Suprapubic skin (tissue), 4 donors: ENCODE results near the gene TGM2. TPM values are rescaled to one million over a fixed set of nuclear protein-coding genes. Genes with fewer than 3 reads are reported as not detected.
A peak's percentile ranks its signal among the peaks of the same experiment; 100 is the strongest.

Source experiments
- DNase-seq, 2 donors: peaks; one replicate each; pipeline ENCODE4 v3.0.0-alpha.2; 2019; ENCODE audit warnings: low spot score in 2 of 2
- H3K27ac ChIP-seq: fragments of 200-600 bp; sonication (generic); one replicate; pipeline ENCODE4 v1.5.1; 2019
- H3K27me3 ChIP-seq: fragments of 200-600 bp; sonication (generic); one replicate; pipeline ENCODE4 v1.5.1; 2019
- H3K36me3 ChIP-seq: fragments of 200-600 bp; sonication (generic); one replicate; pipeline ENCODE4 v1.5.1; 2019
- H3K4me1 ChIP-seq: fragments of 200-600 bp; sonication (generic); one replicate; pipeline ENCODE4 v1.5.1; 2019
- H3K4me3 ChIP-seq: fragments of 200-600 bp; sonication (generic); one replicate; pipeline ENCODE4 v1.5.1; 2019; ENCODE audit warnings: mild to moderate bottlenecking
- H3K9me3 ChIP-seq: fragments of 200-600 bp; sonication (generic); one replicate; pipeline ENCODE4 v1.5.1; 2019
- EP300 ChIP-seq: sonication (generic); formaldehyde crosslinking; IDR thresholded peaks from one replicate; pipeline ENCODE4 v1.6.1; 2017; ENCODE audit warnings: antibody characterized with exemption
- POLR2A ChIP-seq, 2 donors: fragments of 450-650 bp; IDR thresholded peaks; one replicate each; pipeline ENCODE4 v1.6.1; 2017; ENCODE audit warnings: antibody characterized with exemption in 2 of 2, mild to moderate bottlenecking in 2 of 2, moderate library complexity in 2 of 2
- POLR2AphosphoS5 ChIP-seq, 3 donors: sonication (generic); formaldehyde crosslinking; IDR thresholded peaks; one replicate each; pipeline ENCODE4 v1.6.1; 2017; ENCODE audit warnings: antibody characterized with exemption in 3 of 3
- WGBS: methylation state at CpG from one replicate; pipeline ENCODE4 v1.1.5; 2018; 5-methylcytosine and 5-hydroxymethylcytosine counted together
- total RNA-seq, 4 donors: library from RNA; depleted of rRNA; stranded (reverse); fragments of >200 nt; gene quantifications; one replicate each; pipeline ENCODE4 v1.1.0, GENCODE V29; 2016
- TF ChIP-seq, protein P1 (sequence below), 2 donors: fragments of 200-600 bp in 1 of 2; fragments of 450-650 bp in 1 of 2; sonication (generic) in 1 of 2; IDR thresholded peaks; one replicate each; pipeline ENCODE4 v1.5.1; 2016 to 2019; ENCODE audit warnings: antibody characterized with exemption in 2 of 2, mild to moderate bottlenecking in 1 of 2, moderate library complexity in 1 of 2

Gene TGM2
- total RNA-seq, 4 donors from 2014 or later, result 1.5 to 6.6 (median 3.8) TPM

DNA sequence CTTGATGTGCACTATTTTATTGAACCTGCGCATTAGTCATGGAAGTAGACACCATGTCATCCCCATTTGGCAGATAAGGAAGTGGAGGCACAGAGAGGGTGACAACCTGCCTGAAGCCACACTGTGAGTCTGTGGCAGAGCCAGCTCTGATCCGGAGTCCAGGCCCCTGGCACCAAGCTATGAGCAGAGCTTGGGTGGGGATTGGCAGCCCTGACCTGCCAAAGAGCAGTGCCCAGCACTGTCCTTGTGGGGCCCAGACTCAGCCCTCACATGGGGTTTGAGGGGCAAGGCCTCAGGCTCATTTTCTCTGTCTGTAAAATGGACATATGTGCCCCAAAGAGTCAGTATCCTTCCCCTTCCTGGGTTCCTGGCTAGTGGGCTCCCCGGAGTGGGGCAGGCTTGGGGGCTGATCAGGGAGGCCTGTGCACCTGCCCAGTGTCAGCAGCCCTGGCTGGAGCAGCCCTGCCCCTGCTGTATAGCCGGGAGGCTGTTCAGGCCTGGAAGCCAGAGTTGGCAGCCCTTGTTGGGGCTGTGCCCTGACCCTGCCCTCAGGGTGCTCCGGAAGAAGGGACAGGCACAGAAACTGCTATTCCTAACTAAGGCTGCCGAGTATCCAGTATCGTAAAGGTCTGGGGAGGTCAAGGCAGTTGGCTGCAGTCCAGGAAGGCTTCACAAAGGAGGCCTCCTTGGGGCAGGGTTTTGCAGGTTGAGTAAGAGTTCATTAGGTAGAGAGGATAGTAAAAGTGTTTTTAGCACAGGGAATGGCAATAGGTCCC lies 38.7 kb downstream of the TGM2 start:
- DNase-seq, result peak in 1 of 2 donors; percentile 72
- Histone ChIP-seq H3K27me3 (peaks cover 5% of the 10 kb centered on the region), H3K4me3 (no peak overlapping the region), H3K9me3 (no peaks in the 10 kb centered on the region), H3K27ac (no peak overlapping the region), H3K36me3 (no peaks in the 10 kb centered on the region), H3K4me1 (peaks cover 10% of the 10 kb centered on the region)
- TF ChIP-seq, protein P1, sequence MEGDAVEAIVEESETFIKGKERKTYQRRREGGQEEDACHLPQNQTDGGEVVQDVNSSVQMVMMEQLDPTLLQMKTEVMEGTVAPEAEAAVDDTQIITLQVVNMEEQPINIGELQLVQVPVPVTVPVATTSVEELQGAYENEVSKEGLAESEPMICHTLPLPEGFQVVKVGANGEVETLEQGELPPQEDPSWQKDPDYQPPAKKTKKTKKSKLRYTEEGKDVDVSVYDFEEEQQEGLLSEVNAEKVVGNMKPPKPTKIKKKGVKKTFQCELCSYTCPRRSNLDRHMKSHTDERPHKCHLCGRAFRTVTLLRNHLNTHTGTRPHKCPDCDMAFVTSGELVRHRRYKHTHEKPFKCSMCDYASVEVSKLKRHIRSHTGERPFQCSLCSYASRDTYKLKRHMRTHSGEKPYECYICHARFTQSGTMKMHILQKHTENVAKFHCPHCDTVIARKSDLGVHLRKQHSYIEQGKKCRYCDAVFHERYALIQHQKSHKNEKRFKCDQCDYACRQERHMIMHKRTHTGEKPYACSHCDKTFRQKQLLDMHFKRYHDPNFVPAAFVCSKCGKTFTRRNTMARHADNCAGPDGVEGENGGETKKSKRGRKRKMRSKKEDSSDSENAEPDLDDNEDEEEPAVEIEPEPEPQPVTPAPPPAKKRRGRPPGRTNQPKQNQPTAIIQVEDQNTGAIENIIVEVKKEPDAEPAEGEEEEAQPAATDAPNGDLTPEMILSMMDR (IDR thresholded peaks at IDR 0.05), result no peak
- TF ChIP-seq EP300, result no peak
- no peak for TF ChIP-seq POLR2AphosphoS5 (IDR thresholded peaks at IDR 0.05)
- no peak for TF ChIP-seq POLR2A (IDR thresholded peaks at IDR 0.05)
- 82% methylated on average over 3 of the region's 7 CpGs for WGBS

DNA sequence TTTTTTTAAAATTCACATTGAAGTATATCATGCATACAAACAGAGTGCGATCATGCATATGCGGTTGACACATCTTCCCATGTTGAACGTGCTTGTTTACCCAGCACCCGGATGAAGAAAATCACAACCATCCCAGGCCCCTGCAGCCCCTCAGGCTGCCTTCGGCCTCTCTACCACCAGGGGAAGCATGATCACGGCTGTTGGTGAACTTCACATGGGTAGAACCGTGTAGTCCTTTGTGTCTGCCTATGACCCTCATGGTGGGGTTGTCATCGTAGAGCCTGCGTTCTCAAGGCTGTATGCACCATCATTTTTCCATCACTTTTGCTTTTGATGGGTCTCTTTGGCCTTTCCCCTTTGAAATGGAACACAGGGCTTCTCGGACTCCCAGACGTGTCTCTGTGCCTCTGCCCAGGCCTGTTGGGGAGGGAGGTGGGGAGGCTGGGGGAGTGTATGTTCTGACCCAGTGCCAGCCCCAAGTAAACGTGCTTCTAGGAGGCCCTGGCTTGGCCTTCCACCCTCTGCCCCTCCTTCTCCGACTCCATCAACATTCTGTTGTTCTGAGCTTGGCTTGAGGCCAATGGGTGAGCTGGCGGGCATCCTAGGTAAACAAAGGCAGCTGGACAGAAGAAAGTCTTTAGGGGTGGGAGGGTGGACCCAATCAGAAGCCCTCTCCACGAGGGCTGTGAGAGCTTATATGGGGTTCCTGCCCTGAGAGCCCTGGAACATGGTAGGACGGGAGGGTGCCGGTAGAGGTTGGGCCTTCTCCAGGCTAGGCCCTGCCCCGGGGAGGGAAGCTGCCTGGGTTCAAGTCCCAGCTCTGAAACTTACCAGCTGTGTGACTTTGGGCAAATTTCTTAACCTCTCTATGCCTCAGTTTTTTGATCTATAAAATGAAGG lies 39.7 kb downstream of the TGM2 start:
- Histone ChIP-seq H3K4me3 (no peak overlapping the region), H3K9me3 (no peaks in the 10 kb centered on the region), H3K27ac (no peak overlapping the region), H3K4me1 (peaks cover 10% of the 10 kb centered on the region), H3K27me3 (no peaks in the 10 kb centered on the region), H3K36me3 (no peaks in the 10 kb centered on the region)
- WGBS, result 77% methylated on average over 14 of the region's 18 CpGs
- TF ChIP-seq POLR2A (IDR thresholded peaks at IDR 0.05), result no peak
- no peak for TF ChIP-seq EP300
- TF ChIP-seq, protein P1 (IDR thresholded peaks at IDR 0.05), result no peak
- TF ChIP-seq POLR2AphosphoS5 (IDR thresholded peaks at IDR 0.05), result no peak
- peak in 1 of 2 donors; percentile 67 for DNase-seq

DNA sequence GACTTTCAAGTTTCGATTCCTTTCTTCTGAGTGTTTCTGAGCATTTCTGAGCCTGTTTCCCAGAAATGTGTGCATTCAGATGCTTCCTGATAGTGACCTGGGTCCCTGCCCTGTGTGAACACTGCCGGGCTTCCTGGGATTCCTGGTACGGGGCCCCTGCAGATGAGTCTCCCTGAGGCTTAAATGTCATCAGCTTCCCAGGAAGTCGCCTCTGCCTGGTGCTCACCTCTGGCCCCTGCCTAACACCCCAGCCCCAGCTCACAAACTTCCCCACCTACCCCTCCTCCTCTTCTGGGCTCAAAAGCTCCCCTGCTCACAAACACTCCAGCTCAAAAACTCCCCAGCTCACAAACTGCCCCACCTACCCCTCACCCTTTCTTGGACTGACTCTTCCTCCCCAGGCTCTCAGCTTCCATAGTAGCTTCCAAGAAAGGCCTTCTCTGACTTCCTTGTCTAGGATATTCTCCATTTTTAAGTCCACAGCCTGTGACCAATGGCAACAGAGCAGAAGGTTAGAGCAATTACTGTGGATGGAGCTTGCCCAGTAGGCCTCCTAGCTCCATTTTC lies 42.0 kb downstream of the TGM2 start:
- no peak overlapping the region for H3K4me3 ChIP-seq
- H3K27me3 ChIP-seq, result no peaks in the 10 kb centered on the region
- H3K4me1 ChIP-seq, result peaks cover 10% of the 10 kb centered on the region
- DNase-seq, result peak in 1 of 2 donors; percentile 61
- no peaks in the 10 kb centered on the region for H3K36me3 ChIP-seq
- WGBS, result 65% methylated on average over 4 of the region's 4 CpGs
- no peaks in the 10 kb centered on the region for H3K9me3 ChIP-seq
- H3K27ac ChIP-seq, result no peak overlapping the region
- TF ChIP-seq POLR2A (IDR thresholded peaks at IDR 0.05) (no peak), POLR2AphosphoS5 (IDR thresholded peaks at IDR 0.05) (no peak), EP300 (no peak)
- TF ChIP-seq, protein P1 (IDR thresholded peaks at IDR 0.05), result no peak

DNA sequence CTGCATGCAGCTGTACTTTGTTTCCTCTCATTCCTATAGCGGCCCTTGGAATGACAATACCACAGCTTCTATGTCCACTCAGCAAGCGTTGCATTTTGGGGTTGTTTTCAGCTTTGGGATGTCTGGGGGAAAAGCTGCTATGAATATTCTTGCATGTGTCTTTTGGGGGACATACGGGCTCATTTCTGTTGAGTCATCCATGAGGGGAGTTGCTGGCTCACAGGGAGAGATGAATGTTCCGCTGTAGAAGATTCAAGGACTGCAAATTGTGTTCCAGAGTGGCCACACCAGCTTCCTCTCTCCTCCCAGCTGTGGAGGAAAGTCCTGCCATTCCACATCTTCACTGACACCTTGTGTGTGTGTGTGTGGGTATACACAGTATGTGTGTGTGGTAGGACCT lies 43.3 kb downstream of the TGM2 start:
- H3K36me3 ChIP-seq, result no peaks in the 10 kb centered on the region
- TF ChIP-seq, protein P1 (IDR thresholded peaks at IDR 0.05), result no peak
- no peak for TF ChIP-seq EP300
- TF ChIP-seq POLR2A (IDR thresholded peaks at IDR 0.05), result no peak
- TF ChIP-seq POLR2AphosphoS5 (IDR thresholded peaks at IDR 0.05), result no peak
- no peaks in the 10 kb centered on the region for H3K27me3 ChIP-seq
- WGBS, result 84% methylated on average over 4 of the region's 4 CpGs
- peaks cover 3% of the 10 kb centered on the region for H3K4me1 ChIP-seq
- no peak for DNase-seq
- H3K27ac ChIP-seq, result no peak overlapping the region
- no peaks in the 10 kb centered on the region for H3K9me3 ChIP-seq
- no peak overlapping the region for H3K4me3 ChIP-seq
